GM10266 (cell line): Measurements from ENCODE around the gene GRK5.

Source experiments
- DNase-seq: peaks from one replicate; pipeline ENCODE4 v3.0.0; 2012; ENCODE audit errors: extremely low spot score
- TF ChIP-seq, protein P1 (sequence below): IDR thresholded peaks from 2 replicates; pipeline ENCODE4 v1.5.1; 2012; ENCODE audit warnings: mild to moderate bottlenecking, low read depth; ENCODE audit not compliant: control insufficient read depth, insufficient read depth; ENCODE audit errors: missing control alignments

Gene GRK5

GRCh38 chr10:119243488-119243887 lies 36.1 kb downstream of the GRK5 start:
- DNase-seq: no peak

DNA sequence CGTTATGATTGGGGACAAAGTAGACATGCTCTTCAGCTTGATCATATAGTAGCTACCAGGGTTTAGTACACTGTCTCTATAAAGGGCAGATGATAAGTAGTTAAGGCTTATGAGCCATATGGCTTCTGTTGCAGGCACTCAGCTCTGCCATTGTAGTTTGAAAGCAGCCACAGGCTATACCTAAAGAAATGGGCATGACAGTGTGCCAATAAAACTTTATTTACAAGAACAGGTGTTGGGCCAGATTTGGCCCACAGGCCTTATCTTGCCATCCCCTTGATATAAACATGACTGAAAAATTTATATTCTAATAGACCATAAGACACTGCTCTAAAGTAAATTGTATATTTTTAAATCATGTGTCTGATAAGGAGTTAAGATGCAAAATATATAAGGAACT lies 36.6 kb downstream of the GRK5 start:
- TF ChIP-seq, protein P1, sequence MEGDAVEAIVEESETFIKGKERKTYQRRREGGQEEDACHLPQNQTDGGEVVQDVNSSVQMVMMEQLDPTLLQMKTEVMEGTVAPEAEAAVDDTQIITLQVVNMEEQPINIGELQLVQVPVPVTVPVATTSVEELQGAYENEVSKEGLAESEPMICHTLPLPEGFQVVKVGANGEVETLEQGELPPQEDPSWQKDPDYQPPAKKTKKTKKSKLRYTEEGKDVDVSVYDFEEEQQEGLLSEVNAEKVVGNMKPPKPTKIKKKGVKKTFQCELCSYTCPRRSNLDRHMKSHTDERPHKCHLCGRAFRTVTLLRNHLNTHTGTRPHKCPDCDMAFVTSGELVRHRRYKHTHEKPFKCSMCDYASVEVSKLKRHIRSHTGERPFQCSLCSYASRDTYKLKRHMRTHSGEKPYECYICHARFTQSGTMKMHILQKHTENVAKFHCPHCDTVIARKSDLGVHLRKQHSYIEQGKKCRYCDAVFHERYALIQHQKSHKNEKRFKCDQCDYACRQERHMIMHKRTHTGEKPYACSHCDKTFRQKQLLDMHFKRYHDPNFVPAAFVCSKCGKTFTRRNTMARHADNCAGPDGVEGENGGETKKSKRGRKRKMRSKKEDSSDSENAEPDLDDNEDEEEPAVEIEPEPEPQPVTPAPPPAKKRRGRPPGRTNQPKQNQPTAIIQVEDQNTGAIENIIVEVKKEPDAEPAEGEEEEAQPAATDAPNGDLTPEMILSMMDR: no peak
- DNase-seq: no peak

More at GRCh38 chr10:119243488-119243887, 36.1 kb downstream of the GRK5 start:
- TF ChIP-seq, protein P1: no peak

- TF ChIP-seq, protein P1: no peak
- no peak for DNase-seq
These were observed 37.9 kb downstream of the GRK5 start for GRCh38 chr10:119245272-119245671.

DNA sequence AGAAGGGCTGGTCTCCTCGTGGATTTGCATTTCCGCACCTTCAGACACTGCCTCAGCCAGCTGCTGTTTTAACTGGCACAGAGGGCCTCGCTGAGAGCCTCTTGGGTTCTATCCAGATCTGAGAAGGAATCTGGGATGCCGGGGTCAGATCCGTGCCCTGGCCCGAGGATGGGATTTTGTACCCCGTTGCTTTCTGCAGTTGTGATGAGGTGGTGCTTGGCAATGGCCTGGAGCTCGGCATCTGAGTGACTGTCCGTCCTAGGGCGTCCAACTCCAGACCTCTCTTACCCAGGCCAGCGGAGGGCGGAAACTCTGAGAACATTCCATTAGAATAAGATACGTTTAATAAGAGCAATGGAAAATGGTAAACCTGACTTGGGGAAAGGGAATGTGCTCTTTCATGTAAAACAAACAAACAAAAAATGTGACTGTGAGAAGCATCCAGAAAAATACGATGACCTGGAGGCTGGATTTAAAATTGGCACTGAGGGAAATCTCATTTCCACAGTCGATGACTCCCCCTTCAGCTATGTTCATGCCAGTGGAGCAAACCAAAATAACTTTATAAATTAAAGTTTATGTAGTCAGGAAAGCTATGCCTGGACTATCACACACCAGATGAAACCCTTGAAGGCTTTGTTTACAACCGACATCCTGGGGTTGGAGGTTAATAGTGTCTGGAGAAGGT lies 39.6 kb downstream of the GRK5 start:
- no peak for DNase-seq
- TF ChIP-seq, protein P1: no peak

GRCh38 chr10:119247550-119247894 lies 40.2 kb downstream of the GRK5 start:
- TF ChIP-seq, protein P1: no peak
- DNase-seq: no peak

- TF ChIP-seq, protein P1: no peak
These were observed 40.8 kb downstream of the GRK5 start for GRCh38 chr10:119248184-119248583.

GRCh38 chr10:119248681-119249080 lies 41.3 kb downstream of the GRK5 start:
- TF ChIP-seq, protein P1: no peak
- no peak for DNase-seq

More at GRCh38 chr10:119248184-119248583, 40.8 kb downstream of the GRK5 start:
- DNase-seq: no peak
